H1 (cell line): ENCODE results near the gene SNX32. TPM values are rescaled to one million over a fixed set of nuclear protein-coding genes. Genes with fewer than 3 reads are reported as not detected.

ENCODE experiments used
- CTCF ChIA-PET: fragments of 300-600 bp; sonication (Branson Sonifier 250); formaldehyde crosslinking; loops from one replicate; lab custom pipeline; 2021; ENCODE audit not compliant: partially characterized antibody; lab: Charles Lee
- POLR2A ChIA-PET: fragments of 300-600 bp; sonication (Branson Sonifier 250); formaldehyde crosslinking; loops from one replicate; lab custom pipeline; 2021; ENCODE audit warnings: inconsistent platforms; ENCODE audit not compliant: partially characterized antibody; lab: Charles Lee
- DNase-seq, 2 experiments: peaks; one replicate each; pipeline versions ENCODE4 v3.0.0 to v3.0.0-alpha.2; 2010 to 2022; ENCODE audit warnings: low spot score in 2 of 2, low read depth in 1 of 2, mixed read lengths in 1 of 2
- FAIRE-seq: peaks from 2 replicates; lab custom pipeline; 2011; peaks lifted over from hg19 to GRCh38; lab: Jason Lieb, UNC
- H2AFZ ChIP-seq: 2 replicates; pipeline ENCODE4 v1.8.1; 2012; ENCODE audit warnings: low read length, inconsistent platforms
- H2AK5ac ChIP-seq: 2 replicates; pipeline ENCODE4 v1.6.1; 2013; ENCODE audit warnings: low read depth, low read length
- H2BK120ac ChIP-seq: replicated peaks from 2 replicates; pipeline ENCODE3; 2013; ENCODE audit warnings: low read depth, low read length, inconsistent platforms
- H2BK12ac ChIP-seq: 2 replicates; pipeline ENCODE4 v1.6.1; 2013; ENCODE audit warnings: low read depth, low read length
- H2BK15ac ChIP-seq: 2 replicates; pipeline ENCODE4 v1.6.1; 2013; ENCODE audit warnings: low read length
- H2BK20ac ChIP-seq: 2 replicates; pipeline ENCODE4 v1.6.1; 2013; ENCODE audit warnings: low read length
- H2BK5ac ChIP-seq: 2 replicates; pipeline ENCODE4 v1.6.1; 2013; ENCODE audit warnings: low read depth, low read length
- H3K14ac ChIP-seq: 2 replicates; pipeline ENCODE4 v1.6.1; 2013; ENCODE audit warnings: inconsistent platforms; ENCODE audit not compliant: insufficient read length
- H3K18ac ChIP-seq: 2 replicates; pipeline ENCODE4 v1.6.1; 2013; ENCODE audit warnings: low read length; ENCODE audit errors: extremely low read depth
- H3K23ac ChIP-seq: 2 replicates; pipeline ENCODE4 v1.6.1; 2013; ENCODE audit warnings: inconsistent platforms; ENCODE audit not compliant: insufficient read length
- H3K23me2 ChIP-seq: 2 replicates; pipeline ENCODE4 v1.6.1; 2013; ENCODE audit warnings: low read depth, low read length
- H3K27ac ChIP-seq: 2 replicates; pipeline ENCODE4 v1.6.1; 2011; ENCODE audit warnings: low read depth, low read length, inconsistent platforms
- H3K27me3 ChIP-seq, 4 experiments: replicated peaks in 1 of 4; 1 replicate in 1 of 4; 2 replicates in 3 of 4; pipeline versions ENCODE4 v1.6.1 to v1.8.1; 2011 to 2013; ENCODE audit warnings: low read length in 3 of 4, mild to moderate bottlenecking in 3 of 4, inconsistent platforms in 2 of 4, mixed read lengths in 2 of 4, moderate library complexity in 1 of 4; ENCODE audit not compliant: control insufficient read depth in 3 of 4, insufficient read depth in 3 of 4; ENCODE audit errors: extremely low read depth in 1 of 4
- H3K36me3 ChIP-seq, 4 experiments: 2 replicates each; pipeline versions ENCODE4 v1.6.1 to v1.8.1; 2011 to 2013; ENCODE audit warnings: mild to moderate bottlenecking in 4 of 4, low read length in 3 of 4, moderate library complexity in 2 of 4, control low read depth in 1 of 4, inconsistent platforms in 1 of 4; ENCODE audit not compliant: insufficient read depth in 4 of 4, control insufficient read depth in 2 of 4
- H3K4ac ChIP-seq: replicated peaks from 2 replicates; pipeline ENCODE3; 2013; ENCODE audit warnings: low read length, low read depth, mixed read lengths, inconsistent platforms; ENCODE audit not compliant: insufficient read length
- H3K4me1 ChIP-seq, 4 experiments: replicated peaks in 1 of 4; 1 replicate in 1 of 4; 2 replicates in 3 of 4; pipeline versions ENCODE4 v1.6.1 to v1.8.1; 2011 to 2013; ENCODE audit warnings: low read length in 3 of 4, inconsistent platforms in 2 of 4, mixed read lengths in 1 of 4; ENCODE audit not compliant: insufficient read depth in 4 of 4, control insufficient read depth in 3 of 4
- H3K4me2 ChIP-seq, 2 experiments: 2 replicates each; pipeline versions ENCODE4 v1.6.1 to v1.8.1; 2011 to 2013; ENCODE audit warnings: low read depth in 2 of 2, low read length in 2 of 2, control low read depth in 1 of 2, inconsistent platforms in 1 of 2, mild to moderate bottlenecking in 1 of 2; ENCODE audit not compliant: insufficient read depth in 1 of 2
- H3K4me3 ChIP-seq, 4 experiments: fragments of 200-600, 300-600 bp in 1 of 4; sonication (generic), shearing (Covaris generic), sonication (Bioruptor Twin) in 1 of 4; 2 replicates each; pipeline versions ENCODE4 v1.5.1 to v1.8.1; 2011 to 2016; ENCODE audit warnings: low read length in 4 of 4, low read depth in 3 of 4, control low read depth in 2 of 4, inconsistent platforms in 2 of 4, mild to moderate bottlenecking in 2 of 4, mixed read lengths in 1 of 4, moderate library complexity in 1 of 4; ENCODE audit not compliant: insufficient read depth in 2 of 4; ENCODE audit errors: extremely low read depth in 1 of 4
- H3K56ac ChIP-seq: replicated peaks from 2 replicates; pipeline ENCODE3; 2013; ENCODE audit warnings: low read depth, mild to moderate bottlenecking, mixed read lengths, low read length, inconsistent platforms; ENCODE audit not compliant: insufficient read length
- H3K79me1 ChIP-seq: 2 replicates; pipeline ENCODE4 v1.6.1; 2013; ENCODE audit warnings: low read depth, low read length, control low read depth
- H3K79me2 ChIP-seq, 2 experiments: 2 replicates each; pipeline versions ENCODE4 v1.6.1 to v1.8.1; 2012 to 2013; ENCODE audit warnings: low read length in 2 of 2, mild to moderate bottlenecking in 2 of 2, inconsistent platforms in 1 of 2; ENCODE audit not compliant: insufficient read depth in 2 of 2, control insufficient read depth in 1 of 2
- H3K9ac ChIP-seq, 4 experiments: replicated peaks in 1 of 4; 1 replicate in 1 of 4; 2 replicates in 3 of 4; pipeline versions ENCODE4 v1.6.1 to v1.8.1; 2011 to 2013; ENCODE audit warnings: low read depth in 3 of 4, low read length in 3 of 4, control low read depth in 2 of 4, mild to moderate bottlenecking in 2 of 4, moderate library complexity in 2 of 4, inconsistent platforms in 1 of 4; ENCODE audit errors: extremely low read depth in 1 of 4
- H3K9me3 ChIP-seq, 2 experiments: 2 replicates each; pipeline versions ENCODE4 v1.6.1 to v1.8.1; 2012 to 2013; ENCODE audit warnings: mild to moderate bottlenecking in 2 of 2, moderate library complexity in 2 of 2, control low read depth in 1 of 2, inconsistent platforms in 1 of 2, low read depth in 1 of 2, low read length in 1 of 2, mixed read lengths in 1 of 2; ENCODE audit not compliant: insufficient read depth in 2 of 2
- H4K20me1 ChIP-seq, 2 experiments: replicated peaks in 1 of 2; 2 replicates each; pipeline versions ENCODE3 to v1.8.1; 2011 to 2013; ENCODE audit warnings: inconsistent platforms in 2 of 2, low read length in 2 of 2, mild to moderate bottlenecking in 1 of 2; ENCODE audit not compliant: insufficient read depth in 2 of 2, control insufficient read depth in 1 of 2
- H4K5ac ChIP-seq: 2 replicates; pipeline ENCODE4 v1.6.1; 2013; ENCODE audit warnings: low read length, low read depth, mixed read lengths, inconsistent platforms; ENCODE audit not compliant: insufficient read length
- H4K8ac ChIP-seq: 2 replicates; pipeline ENCODE4 v1.8.0; 2013; ENCODE audit warnings: mild to moderate bottlenecking, moderate library complexity, low read length, inconsistent platforms; ENCODE audit not compliant: insufficient read depth; ENCODE audit errors: extremely low read depth
- H4K91ac ChIP-seq: replicated peaks from 2 replicates; pipeline ENCODE3; 2013; ENCODE audit warnings: low read length, mixed read lengths, inconsistent platforms; ENCODE audit not compliant: insufficient read length
- CHD1 ChIP-seq: IDR thresholded peaks from 2 replicates; pipeline ENCODE4 v1.6.1; 2012; ENCODE audit warnings: low read depth, low read length, improper control_type of control experiment
- FOSL1 ChIP-seq: IDR thresholded peaks from 2 replicates; pipeline ENCODE4 v1.6.1; 2011; ENCODE audit warnings: mild to moderate bottlenecking, low read depth, low read length, moderate library complexity; ENCODE audit not compliant: insufficient read depth
- ZNF274 ChIP-seq: IDR thresholded peaks from 2 replicates; pipeline ENCODE4 v1.7.0; 2012; ENCODE audit warnings: low read length, borderline replicate concordance; ENCODE audit errors: extremely low read depth
- WGBS, 2 experiments: shearing (Covaris generic) in 1 of 2; methylation state at CpG; one replicate each; pipeline versions ENCODE4 v1.1.6 to v1.1.7; 2013 to 2015; ENCODE audit warnings: low lambda C conversion rate in 2 of 2, mixed read lengths in 2 of 2, inconsistent platforms in 1 of 2, low coverage in 1 of 2, missing lambda C conversion rate in 1 of 2; ENCODE audit not compliant: insufficient replicate concordance in 2 of 2, insufficient coverage in 1 of 2, insufficient read length in 1 of 2; ENCODE audit errors: extremely low coverage in 1 of 2, missing lambda C conversion rate in 1 of 2; 5-methylcytosine and 5-hydroxymethylcytosine counted together
- polyA plus RNA-seq, 7 experiments: library from polyadenylated mRNA; depleted of rRNA in 3 of 7; stranded (reverse) in 5 of 7; unstranded in 2 of 7; fragments of >200 nt in 5 of 7; fragments of 200-250 nt in 2 of 7; gene quantifications; 1 replicate in 5 of 7; 2 replicates in 1 of 7; 4 replicates in 1 of 7; pipeline versions ENCODE4 v1.2.1 to v1.2.3, GENCODE V29; 2011 to 2013; ENCODE audit warnings: missing spikeins in 2 of 7, mixed read lengths in 2 of 7
- total RNA-seq: library from RNA; stranded (reverse); fragmentation: NEBNext Ultra II Directional; extraction: Animal tissue kit (Norgen Biotek cat#: 25700); gene quantifications from 2 replicates; pipeline ENCODE4 v1.2.1, GENCODE V29; 2021
- TF ChIP-seq, protein P1 (sequence below): IDR thresholded peaks from 2 replicates; pipeline ENCODE4 v1.6.1; 2012; ENCODE audit warnings: low read length, inconsistent platforms

Gene SNX32
- total and polyA plus RNA-seq, 2 of the 8 experiments (the other 6 are each of a cell fraction or from before 2014, with no cell fraction given): 0.76 to 2.2 TPM

DNA sequence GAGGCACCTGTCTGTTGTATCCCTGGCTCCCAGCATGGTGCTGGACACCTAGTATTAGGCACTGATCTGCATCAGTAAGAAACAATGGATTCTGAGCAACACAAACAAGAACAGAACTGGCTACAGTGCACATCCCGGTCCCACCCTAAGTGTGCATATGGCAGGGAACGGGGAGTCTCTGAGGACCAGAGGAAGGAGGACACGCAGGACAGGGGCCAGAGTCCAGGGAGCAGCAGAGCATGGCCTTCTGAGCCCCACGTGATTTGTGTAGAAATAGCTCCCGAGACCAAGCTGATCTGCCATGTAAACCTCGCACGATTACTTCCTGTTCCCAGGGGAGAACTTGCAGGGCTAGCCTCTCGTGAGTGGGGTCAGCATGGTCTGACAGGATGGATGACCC lies 12.7 kb upstream of the SNX32 start:
- no peak overlapping the region for H2BK5ac ChIP-seq
- H3K9me3 ChIP-seq: no peaks in the 10 kb centered on the region
- H3K9ac ChIP-seq: 0 out of 7 replicates have a peak overlapping the region, but pooled peaks of 1 of the 4 experiments have one; percentile 20
- no peak overlapping the region for H3K18ac ChIP-seq
- ChIA-PET POLR2A (no interaction called here), CTCF (interaction anchor here (0.5 to 19.6 kb wide), 6 partner anchors 30 to 77 kb away, joined by 3 to 347 read pairs (median 4); partner anchors contain the start of genes AP5B1, MUS81 and OVOL1)
- no peak overlapping the region for H2AFZ ChIP-seq
- 78% methylated on average over 8 of the region's 8 CpGs; no CpG with 5 or more reads in 1 of the 2 experiments for WGBS, 2 experiments
- H3K79me2 ChIP-seq: no peaks in the 10 kb centered on the region
- no peak overlapping the region for H3K23ac ChIP-seq
- H3K79me1 ChIP-seq: no peaks in the 10 kb centered on the region
- no peak for DNase-seq
- no peaks in the 10 kb centered on the region for H3K36me3 ChIP-seq
- FAIRE-seq: no peak
- no peak overlapping the region for H3K4ac ChIP-seq
- H4K91ac ChIP-seq: no peak overlapping the region
- no peaks in the 10 kb centered on the region for H3K4me1 ChIP-seq
- H3K27ac ChIP-seq: no peak overlapping the region
- no peak overlapping the region for H3K4me2 ChIP-seq
- H2BK20ac ChIP-seq: no peak overlapping the region
- H4K20me1 ChIP-seq: no peaks in the 10 kb centered on the region
- H3K14ac ChIP-seq: no peak overlapping the region
- H2BK120ac ChIP-seq: no peak overlapping the region
- no peak overlapping the region for H4K5ac ChIP-seq
- H2BK12ac ChIP-seq: no peak overlapping the region
- H3K27me3 ChIP-seq: peaks cover 0 to 11% (median 4%) of the 10 kb centered on the region in 4 experiments; a peak in 4 of 7 replicates
- no peak overlapping the region for H3K56ac ChIP-seq
- H3K4me3 ChIP-seq: no peak overlapping the region
- 0 out of 2 replicates have a peak, but pooled peaks cover 1% of the 10 kb centered on the region for H3K23me2 ChIP-seq
- no peak overlapping the region for H2AK5ac ChIP-seq
- peak overlapping the region; percentile 28 for H4K8ac ChIP-seq
- no peak overlapping the region for H2BK15ac ChIP-seq
- TF ChIP-seq CHD1 (no peak), ZNF274 (no peak), FOSL1 (no peak)
- TF ChIP-seq, protein P1, sequence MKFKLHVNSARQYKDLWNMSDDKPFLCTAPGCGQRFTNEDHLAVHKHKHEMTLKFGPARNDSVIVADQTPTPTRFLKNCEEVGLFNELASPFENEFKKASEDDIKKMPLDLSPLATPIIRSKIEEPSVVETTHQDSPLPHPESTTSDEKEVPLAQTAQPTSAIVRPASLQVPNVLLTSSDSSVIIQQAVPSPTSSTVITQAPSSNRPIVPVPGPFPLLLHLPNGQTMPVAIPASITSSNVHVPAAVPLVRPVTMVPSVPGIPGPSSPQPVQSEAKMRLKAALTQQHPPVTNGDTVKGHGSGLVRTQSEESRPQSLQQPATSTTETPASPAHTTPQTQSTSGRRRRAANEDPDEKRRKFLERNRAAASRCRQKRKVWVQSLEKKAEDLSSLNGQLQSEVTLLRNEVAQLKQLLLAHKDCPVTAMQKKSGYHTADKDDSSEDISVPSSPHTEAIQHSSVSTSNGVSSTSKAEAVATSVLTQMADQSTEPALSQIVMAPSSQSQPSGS: no peak
